Measurements from ENCODE around the gene MBD3L5. TPM values are rescaled to one million over a fixed set of nuclear protein-coding genes. Genes with fewer than 3 reads are reported as not detected.

The MBD3L5 gene
- total RNA-seq, 3 donors from 2014 or later (not counting 1 experiment from before 2014, with no cell fraction given): not detected

Other genes with a start within 250 kb of the MBD3L5 start
- gene ADGRE1, start 143.0 kb upstream of the MBD3L5 start, total RNA-seq: 10 to 100 TPM in 2 of 3 donors, 1 to 10 TPM in 1; 2.6 to 13.7 (median 13.0) TPM
- gene MBD3L2B, start 9.1 kb upstream of the MBD3L5 start, total RNA-seq: not detected
- not detected for gene MBD3L4, start 9.6 kb downstream of the MBD3L5 start, total RNA-seq
- not detected for gene MBD3L2, start 18.7 kb downstream of the MBD3L5 start, total RNA-seq
- gene MBD3L3, start 28.1 kb downstream of the MBD3L5 start, total RNA-seq: not detected
- gene ZNF557, start 39.1 kb downstream of the MBD3L5 start, total RNA-seq: 10 to 100 TPM; 10.7 to 14.5 (median 10.9) TPM